DMS79 (cell line): ENCODE measurements around the gene TLX3.
"Not testable (repeated sequence)": the region's sequence is repeated elsewhere in the genome, so short reads cannot be mapped to it uniquely, and the experiment has no call there.

Experiments
- DNase-seq: peaks from one replicate; lab custom pipeline; 2025; lab: John Stamatoyannopoulos, UW

Gene TLX3

GRCh38 chr5:171323806-171324632, 15.0 kb downstream of the TLX3 start:
- no peak for DNase-seq

- DNase-seq = no peak
Observed at GRCh38 chr5:171330021-171330420, 21.0 kb downstream of the TLX3 start.

GRCh38 chr5:171335616-171336015, 26.6 kb downstream of the TLX3 start:
- DNase-seq = no peak

- DNase-seq = peak; percentile 37
Observed at GRCh38 chr5:171336521-171337209, 27.6 kb downstream of the TLX3 start.

GRCh38 chr5:171337210-171337569, 28.1 kb downstream of the TLX3 start:
- no peak for DNase-seq

GRCh38 chr5:171340042-171340441, 31.0 kb downstream of the TLX3 start:
- DNase-seq = no peak

- no peak for DNase-seq
Observed at GRCh38 chr5:171340491-171340890, 31.4 kb downstream of the TLX3 start.

GRCh38 chr5:171342362-171343111, 33.5 kb downstream of the TLX3 start:
- DNase-seq = peak; percentile 2

- DNase-seq = no peak
Observed at GRCh38 chr5:171344936-171345608, 36.0 kb downstream of the TLX3 start.

GRCh38 chr5:171351536-171352073, 42.6 kb downstream of the TLX3 start:
- DNase-seq = no peak

- DNase-seq = no peak
Observed at GRCh38 chr5:171355302-171355724, 46.3 kb downstream of the TLX3 start.

- no peak for DNase-seq
Observed at GRCh38 chr5:171357843-171358242, 48.8 kb downstream of the TLX3 start.

GRCh38 chr5:171361151-171361550, 52.1 kb downstream of the TLX3 start:
- DNase-seq = not testable (repeated sequence)
